GM23338 (cell line): ENCODE data around the gene NDUFA13. TPM values are rescaled to one million over a fixed set of nuclear protein-coding genes. Genes with fewer than 3 reads are reported as not detected.

Experiments used
- ATAC-seq: fragments of 200-7000 bp; cut with Tn5 transposase; 3 replicates; pipeline ENCODE4 v1.9.1; 2020
- DNase-seq: peaks from one replicate; pipeline ENCODE4 v3.0.0-alpha.2; 2015; ENCODE audit warnings: low spot score
- H2AFZ ChIP-seq: fragments of 200-600 bp; sonication (generic); 2 replicates; pipeline ENCODE4 v1.8.0; 2016; ENCODE audit warnings: antibody characterized with exemption, mild to moderate bottlenecking, moderate library complexity
- H3F3A ChIP-seq: fragments of 200-600 bp; sonication (generic); replicated peaks from 2 replicates; pipeline ENCODE4 v1.8.0; 2017; ENCODE audit warnings: antibody characterized with exemption, mixed run types, low read depth
- H3K27ac ChIP-seq: fragments of 200-600 bp; sonication (generic); 2 replicates; pipeline ENCODE4 v1.6.1; 2016; ENCODE audit warnings: low read depth
- H3K27me3 ChIP-seq: fragments of 200-600 bp; sonication (generic); 2 replicates; pipeline ENCODE4 v1.8.0; 2016; ENCODE audit warnings: mild to moderate bottlenecking, mixed run types, moderate library complexity; ENCODE audit not compliant: insufficient read depth
- H3K36me3 ChIP-seq: fragments of 200-600 bp; sonication (generic); 2 replicates; pipeline ENCODE4 v1.8.0; 2016; ENCODE audit warnings: mild to moderate bottlenecking; ENCODE audit not compliant: insufficient read depth
- H3K4me1 ChIP-seq: fragments of 200-600 bp; sonication (generic); 2 replicates; pipeline ENCODE4 v1.8.0; 2016; ENCODE audit warnings: mild to moderate bottlenecking, moderate library complexity; ENCODE audit not compliant: insufficient read depth
- H3K4me2 ChIP-seq: fragments of 200-600 bp; sonication (generic); 2 replicates; pipeline ENCODE4 v1.7.1; 2017; ENCODE audit warnings: mixed run types
- H3K4me3 ChIP-seq: fragments of 200-600 bp; sonication (generic); 2 replicates; pipeline ENCODE4 v1.6.1; 2016; ENCODE audit warnings: mixed run types
- H3K79me2 ChIP-seq: fragments of 200-600 bp; sonication (generic); replicated peaks from 2 replicates; pipeline ENCODE4 v1.8.0; 2017; ENCODE audit warnings: mild to moderate bottlenecking; ENCODE audit not compliant: insufficient read depth
- H3K9me2 ChIP-seq: fragments of 200-600 bp; sonication (generic); 2 replicates; pipeline ENCODE4 v1.8.0; 2017; ENCODE audit not compliant: insufficient read depth
- H4K20me1 ChIP-seq: fragments of 200-600 bp; sonication (generic); replicated peaks from 2 replicates; pipeline ENCODE4 v1.8.0; 2017; ENCODE audit warnings: mild to moderate bottlenecking; ENCODE audit not compliant: insufficient read depth
- H3K27ac Mint-ChIP-seq: 2 replicates; pipeline ENCODE4 v1.8.0; 2020; ENCODE audit warnings: inconsistent platforms, mild to moderate bottlenecking, moderate library complexity, mixed read lengths
- H3K27me3 Mint-ChIP-seq: 3 replicates; pipeline ENCODE4 v1.8.0; 2022; ENCODE audit warnings: low read depth, mild to moderate bottlenecking, moderate library complexity, mixed read lengths, inconsistent platforms; ENCODE audit not compliant: insufficient read depth, poor library complexity
- H3K36me3 Mint-ChIP-seq: 3 replicates; pipeline ENCODE4 v1.8.0; 2021; ENCODE audit warnings: low read depth, mild to moderate bottlenecking, inconsistent platforms, moderate library complexity, mixed read lengths
- H3K4me1 Mint-ChIP-seq: 3 replicates; pipeline ENCODE4 v1.8.0; 2020; ENCODE audit warnings: mild to moderate bottlenecking, inconsistent platforms, mixed read lengths
- H3K4me3 Mint-ChIP-seq: 3 replicates; pipeline ENCODE4 v1.8.0; 2021; ENCODE audit warnings: moderate library complexity, mild to moderate bottlenecking, inconsistent platforms, mixed read lengths
- H3K9me3 Mint-ChIP-seq: 3 replicates; pipeline ENCODE4 v1.8.0; 2020; ENCODE audit warnings: moderate library complexity, mild to moderate bottlenecking, inconsistent platforms, mixed read lengths
- CREB1 ChIP-seq: fragments of 250-450 bp; sonication (Bioruptor Pico); IDR thresholded peaks from 2 replicates; pipeline ENCODE4 v1.5.0; 2020; ENCODE audit warnings: low read depth, mild to moderate bottlenecking, moderate library complexity
- EZH2 ChIP-seq: fragments of 200-600 bp; sonication (generic); IDR thresholded peaks from one replicate; pipeline ENCODE4 v1.8.0; 2017; ENCODE audit warnings: antibody characterized with exemption, mild to moderate bottlenecking, low read depth; ENCODE audit not compliant: unreplicated experiment
- EZH2phosphoT487 ChIP-seq: fragments of 200-600 bp; sonication (generic); IDR thresholded peaks from one replicate; pipeline ENCODE4 v1.8.1; 2018; ENCODE audit warnings: antibody characterized with exemption; ENCODE audit not compliant: unreplicated experiment
- JUNB ChIP-seq: IDR thresholded peaks from one replicate; pipeline ENCODE4 v1.6.1; 2016; ENCODE audit warnings: antibody characterized with exemption; ENCODE audit not compliant: unreplicated experiment
- NANOG ChIP-seq: IDR thresholded peaks from 2 replicates; pipeline ENCODE4 v1.6.1; 2016; ENCODE audit warnings: antibody characterized with exemption, borderline replicate concordance
- POLR2AphosphoS5 ChIP-seq: IDR thresholded peaks from 2 replicates; pipeline ENCODE4 v1.6.1; 2016; ENCODE audit warnings: antibody characterized with exemption, low read depth
- STAT1 ChIP-seq: IDR thresholded peaks from one replicate; pipeline ENCODE4 v1.6.1; 2016; ENCODE audit warnings: antibody characterized with exemption; ENCODE audit not compliant: unreplicated experiment
- ZNF114 ChIP-seq: fragments of 250-450 bp; sonication (Bioruptor Pico); IDR thresholded peaks from 2 replicates; pipeline ENCODE4 v1.5.0; 2020; ENCODE audit warnings: mild to moderate bottlenecking, moderate library complexity
- ZNF331 ChIP-seq: fragments of 250-450 bp; sonication (Bioruptor Pico); IDR thresholded peaks from 2 replicates; pipeline ENCODE4 v1.5.0; 2020; ENCODE audit warnings: low read depth, mild to moderate bottlenecking, moderate library complexity
- polyA plus RNA-seq: library from polyadenylated mRNA; unstranded; fragments of >200 nt; fragmentation: Nextera tagmentation; extraction: Ambion mirVana; gene quantifications from 2 replicates; pipeline ENCODE4 v1.2.1, GENCODE V29; 2016
- total RNA-seq: library from RNA; depleted of rRNA; stranded (reverse); fragments of >200 nt; shearing (Covaris generic); gene quantifications from 2 replicates; pipeline ENCODE4 v1.2.3, GENCODE V29; 2014
- TF ChIP-seq, protein P1 (sequence below), 2 experiments: fragments of 200-600 bp in 1 of 2; sonication (generic) in 1 of 2; conservative IDR thresholded peaks; 2 replicates each; pipeline versions ENCODE4 v1.5.1 to v1.6.1; 2016 to 2017; ENCODE audit warnings: antibody characterized with exemption in 2 of 2, low read depth in 2 of 2, mild to moderate bottlenecking in 2 of 2, moderate library complexity in 1 of 2
- TF ChIP-seq, protein P2 (sequence below): IDR thresholded peaks from one replicate; pipeline ENCODE4 v1.6.1; 2018; ENCODE audit warnings: antibody characterized with exemption; ENCODE audit not compliant: unreplicated experiment
- TF ChIP-seq, protein P3 (sequence below): fragments of 250-450 bp; sonication (Bioruptor Pico); IDR thresholded peaks from 2 replicates; pipeline ENCODE4 v1.5.0; 2020; ENCODE audit warnings: mild to moderate bottlenecking, moderate library complexity
- TF ChIP-seq, protein P4 (sequence below): IDR thresholded peaks from 2 replicates; pipeline ENCODE4 v1.6.1; 2016; ENCODE audit warnings: antibody characterized with exemption

Gene NDUFA13
- total and polyA plus RNA-seq, 2 experiments from 2014 or later, result 143 to 598 TPM

DNA sequence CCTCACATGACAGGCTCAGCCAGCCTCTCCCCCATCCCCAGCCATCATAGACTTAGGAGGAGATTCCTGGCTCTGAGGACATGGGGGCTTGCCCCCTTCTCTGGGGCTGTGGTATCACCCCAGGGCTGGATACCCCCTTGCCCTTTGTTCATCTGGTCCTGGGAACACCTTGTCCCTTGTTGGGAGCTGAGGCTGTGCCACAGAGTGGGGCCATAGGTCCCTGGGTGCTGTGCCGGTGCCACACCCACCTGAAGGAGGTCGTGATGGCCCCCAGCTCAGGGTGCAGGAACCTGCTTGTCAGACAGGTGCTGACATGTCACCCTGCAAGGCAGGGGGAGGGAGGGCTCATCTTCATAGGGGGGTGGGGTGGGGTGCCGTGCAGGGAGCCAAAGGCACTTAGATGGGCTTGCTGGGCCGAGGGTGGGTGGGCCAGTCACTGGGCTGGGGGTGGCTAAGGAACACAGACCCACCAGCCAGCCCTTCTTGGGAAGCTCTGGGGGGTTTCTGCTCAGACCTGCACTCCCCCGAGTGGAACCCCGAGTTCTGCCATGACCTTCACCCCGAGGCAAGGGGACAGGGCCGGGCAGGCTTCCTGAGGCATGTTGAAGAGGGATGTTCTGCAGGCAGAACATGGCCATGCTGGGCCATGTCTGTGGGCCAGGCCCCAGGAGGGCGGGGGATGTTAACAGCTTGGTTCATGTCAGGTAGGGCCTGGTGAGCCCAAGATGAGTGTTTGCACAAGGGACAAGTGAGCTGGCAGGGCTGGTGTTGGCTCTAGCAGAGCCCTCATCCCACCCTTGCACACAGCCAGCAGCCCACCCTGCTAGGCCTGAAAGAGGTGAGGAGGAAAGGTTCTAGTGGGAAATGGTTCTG, 28.7 kb upstream of the NDUFA13 start:
- Histone ChIP-seq H3K27me3 (no peaks in the 10 kb centered on the region), H3K9me2 (no peaks in the 10 kb centered on the region), H3K27ac (peak overlapping the region; percentile 92), H3F3A (peaks cover 26% of the 10 kb centered on the region), H3K4me3 (no peak overlapping the region), H3K36me3 (no peaks in the 10 kb centered on the region), H3K79me2 (peaks cover 64% of the 10 kb centered on the region), H4K20me1 (peaks cover 24% of the 10 kb centered on the region), H3K4me1 (peaks cover 32% of the 10 kb centered on the region), H3K4me2 (peak overlapping the region; percentile 22; the same call in 1 of the 2 replicates), H2AFZ (no peak overlapping the region)
- ATAC-seq (no peak), DNase-seq (no peak)
- Mint-ChIP-seq H3K9me3 (no peaks in the 10 kb centered on the region), H3K4me1 (peaks cover 65% of the 10 kb centered on the region), H3K27ac (peak overlapping the region; percentile 99), H3K36me3 (peaks cover 22% of the 10 kb centered on the region), H3K27me3 (peaks cover 17% of the 10 kb centered on the region), H3K4me3 (no peak overlapping the region)
- TF ChIP-seq, protein P1, sequence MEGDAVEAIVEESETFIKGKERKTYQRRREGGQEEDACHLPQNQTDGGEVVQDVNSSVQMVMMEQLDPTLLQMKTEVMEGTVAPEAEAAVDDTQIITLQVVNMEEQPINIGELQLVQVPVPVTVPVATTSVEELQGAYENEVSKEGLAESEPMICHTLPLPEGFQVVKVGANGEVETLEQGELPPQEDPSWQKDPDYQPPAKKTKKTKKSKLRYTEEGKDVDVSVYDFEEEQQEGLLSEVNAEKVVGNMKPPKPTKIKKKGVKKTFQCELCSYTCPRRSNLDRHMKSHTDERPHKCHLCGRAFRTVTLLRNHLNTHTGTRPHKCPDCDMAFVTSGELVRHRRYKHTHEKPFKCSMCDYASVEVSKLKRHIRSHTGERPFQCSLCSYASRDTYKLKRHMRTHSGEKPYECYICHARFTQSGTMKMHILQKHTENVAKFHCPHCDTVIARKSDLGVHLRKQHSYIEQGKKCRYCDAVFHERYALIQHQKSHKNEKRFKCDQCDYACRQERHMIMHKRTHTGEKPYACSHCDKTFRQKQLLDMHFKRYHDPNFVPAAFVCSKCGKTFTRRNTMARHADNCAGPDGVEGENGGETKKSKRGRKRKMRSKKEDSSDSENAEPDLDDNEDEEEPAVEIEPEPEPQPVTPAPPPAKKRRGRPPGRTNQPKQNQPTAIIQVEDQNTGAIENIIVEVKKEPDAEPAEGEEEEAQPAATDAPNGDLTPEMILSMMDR (conservative IDR thresholded peaks at IDR 0.05; ENCODE audit: low read depth in 2 of 2), result no peak
- TF ChIP-seq ZNF331 (CRISPR knock-in tag) (no peak), POLR2AphosphoS5 (no peak), CREB1 (CRISPR knock-in tag) (no peak), EZH2 (no peak), ZNF114 (CRISPR knock-in tag) (no peak), EZH2phosphoT487 (no peak), NANOG (no peak), JUNB (no peak), STAT1 (no peak)
- TF ChIP-seq, protein P2, sequence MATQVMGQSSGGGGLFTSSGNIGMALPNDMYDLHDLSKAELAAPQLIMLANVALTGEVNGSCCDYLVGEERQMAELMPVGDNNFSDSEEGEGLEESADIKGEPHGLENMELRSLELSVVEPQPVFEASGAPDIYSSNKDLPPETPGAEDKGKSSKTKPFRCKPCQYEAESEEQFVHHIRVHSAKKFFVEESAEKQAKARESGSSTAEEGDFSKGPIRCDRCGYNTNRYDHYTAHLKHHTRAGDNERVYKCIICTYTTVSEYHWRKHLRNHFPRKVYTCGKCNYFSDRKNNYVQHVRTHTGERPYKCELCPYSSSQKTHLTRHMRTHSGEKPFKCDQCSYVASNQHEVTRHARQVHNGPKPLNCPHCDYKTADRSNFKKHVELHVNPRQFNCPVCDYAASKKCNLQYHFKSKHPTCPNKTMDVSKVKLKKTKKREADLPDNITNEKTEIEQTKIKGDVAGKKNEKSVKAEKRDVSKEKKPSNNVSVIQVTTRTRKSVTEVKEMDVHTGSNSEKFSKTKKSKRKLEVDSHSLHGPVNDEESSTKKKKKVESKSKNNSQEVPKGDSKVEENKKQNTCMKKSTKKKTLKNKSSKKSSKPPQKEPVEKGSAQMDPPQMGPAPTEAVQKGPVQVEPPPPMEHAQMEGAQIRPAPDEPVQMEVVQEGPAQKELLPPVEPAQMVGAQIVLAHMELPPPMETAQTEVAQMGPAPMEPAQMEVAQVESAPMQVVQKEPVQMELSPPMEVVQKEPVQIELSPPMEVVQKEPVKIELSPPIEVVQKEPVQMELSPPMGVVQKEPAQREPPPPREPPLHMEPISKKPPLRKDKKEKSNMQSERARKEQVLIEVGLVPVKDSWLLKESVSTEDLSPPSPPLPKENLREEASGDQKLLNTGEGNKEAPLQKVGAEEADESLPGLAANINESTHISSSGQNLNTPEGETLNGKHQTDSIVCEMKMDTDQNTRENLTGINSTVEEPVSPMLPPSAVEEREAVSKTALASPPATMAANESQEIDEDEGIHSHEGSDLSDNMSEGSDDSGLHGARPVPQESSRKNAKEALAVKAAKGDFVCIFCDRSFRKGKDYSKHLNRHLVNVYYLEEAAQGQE, result no peak
- TF ChIP-seq, protein P3, sequence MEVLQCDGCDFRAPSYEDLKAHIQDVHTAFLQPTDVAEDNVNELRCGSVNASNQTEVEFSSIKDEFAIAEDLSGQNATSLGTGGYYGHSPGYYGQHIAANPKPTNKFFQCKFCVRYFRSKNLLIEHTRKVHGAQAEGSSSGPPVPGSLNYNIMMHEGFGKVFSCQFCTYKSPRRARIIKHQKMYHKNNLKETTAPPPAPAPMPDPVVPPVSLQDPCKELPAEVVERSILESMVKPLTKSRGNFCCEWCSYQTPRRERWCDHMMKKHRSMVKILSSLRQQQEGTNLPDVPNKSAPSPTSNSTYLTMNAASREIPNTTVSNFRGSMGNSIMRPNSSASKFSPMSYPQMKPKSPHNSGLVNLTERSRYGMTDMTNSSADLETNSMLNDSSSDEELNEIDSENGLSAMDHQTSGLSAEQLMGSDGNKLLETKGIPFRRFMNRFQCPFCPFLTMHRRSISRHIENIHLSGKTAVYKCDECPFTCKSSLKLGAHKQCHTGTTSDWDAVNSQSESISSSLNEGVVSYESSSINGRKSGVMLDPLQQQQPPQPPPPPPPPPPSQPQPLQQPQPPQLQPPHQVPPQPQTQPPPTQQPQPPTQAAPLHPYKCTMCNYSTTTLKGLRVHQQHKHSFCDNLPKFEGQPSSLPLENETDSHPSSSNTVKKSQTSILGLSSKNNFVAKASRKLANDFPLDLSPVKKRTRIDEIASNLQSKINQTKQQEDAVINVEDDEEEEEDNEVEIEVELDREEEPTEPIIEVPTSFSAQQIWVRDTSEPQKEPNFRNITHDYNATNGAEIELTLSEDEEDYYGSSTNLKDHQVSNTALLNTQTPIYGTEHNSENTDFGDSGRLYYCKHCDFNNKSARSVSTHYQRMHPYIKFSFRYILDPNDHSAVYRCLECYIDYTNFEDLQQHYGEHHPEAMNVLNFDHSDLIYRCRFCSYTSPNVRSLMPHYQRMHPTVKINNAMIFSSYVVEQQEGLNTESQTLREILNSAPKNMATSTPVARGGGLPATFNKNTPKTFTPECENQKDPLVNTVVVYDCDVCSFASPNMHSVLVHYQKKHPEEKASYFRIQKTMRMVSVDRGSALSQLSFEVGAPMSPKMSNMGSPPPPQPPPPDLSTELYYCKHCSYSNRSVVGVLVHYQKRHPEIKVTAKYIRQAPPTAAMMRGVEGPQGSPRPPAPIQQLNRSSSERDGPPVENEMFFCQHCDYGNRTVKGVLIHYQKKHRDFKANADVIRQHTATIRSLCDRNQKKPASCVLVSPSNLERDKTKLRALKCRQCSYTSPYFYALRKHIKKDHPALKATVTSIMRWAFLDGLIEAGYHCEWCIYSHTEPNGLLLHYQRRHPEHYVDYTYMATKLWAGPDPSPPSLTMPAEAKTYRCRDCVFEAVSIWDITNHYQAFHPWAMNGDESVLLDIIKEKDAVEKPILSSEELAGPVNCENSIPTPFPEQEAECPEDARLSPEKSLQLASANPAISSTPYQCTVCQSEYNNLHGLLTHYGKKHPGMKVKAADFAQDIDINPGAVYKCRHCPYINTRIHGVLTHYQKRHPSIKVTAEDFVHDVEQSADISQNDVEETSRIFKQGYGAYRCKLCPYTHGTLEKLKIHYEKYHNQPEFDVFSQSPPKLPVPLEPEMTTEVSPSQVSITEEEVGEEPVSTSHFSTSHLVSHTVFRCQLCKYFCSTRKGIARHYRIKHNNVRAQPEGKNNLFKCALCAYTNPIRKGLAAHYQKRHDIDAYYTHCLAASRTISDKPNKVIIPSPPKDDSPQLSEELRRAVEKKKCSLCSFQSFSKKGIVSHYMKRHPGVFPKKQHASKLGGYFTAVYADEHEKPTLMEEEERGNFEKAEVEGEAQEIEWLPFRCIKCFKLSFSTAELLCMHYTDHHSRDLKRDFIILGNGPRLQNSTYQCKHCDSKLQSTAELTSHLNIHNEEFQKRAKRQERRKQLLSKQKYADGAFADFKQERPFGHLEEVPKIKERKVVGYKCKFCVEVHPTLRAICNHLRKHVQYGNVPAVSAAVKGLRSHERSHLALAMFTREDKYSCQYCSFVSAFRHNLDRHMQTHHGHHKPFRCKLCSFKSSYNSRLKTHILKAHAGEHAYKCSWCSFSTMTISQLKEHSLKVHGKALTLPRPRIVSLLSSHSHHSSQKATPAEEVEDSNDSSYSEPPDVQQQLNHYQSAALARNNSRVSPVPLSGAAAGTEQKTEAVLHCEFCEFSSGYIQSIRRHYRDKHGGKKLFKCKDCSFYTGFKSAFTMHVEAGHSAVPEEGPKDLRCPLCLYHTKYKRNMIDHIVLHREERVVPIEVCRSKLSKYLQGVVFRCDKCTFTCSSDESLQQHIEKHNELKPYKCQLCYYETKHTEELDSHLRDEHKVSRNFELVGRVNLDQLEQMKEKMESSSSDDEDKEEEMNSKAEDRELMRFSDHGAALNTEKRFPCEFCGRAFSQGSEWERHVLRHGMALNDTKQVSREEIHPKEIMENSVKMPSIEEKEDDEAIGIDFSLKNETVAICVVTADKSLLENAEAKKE, result no peak
- TF ChIP-seq, protein P4, sequence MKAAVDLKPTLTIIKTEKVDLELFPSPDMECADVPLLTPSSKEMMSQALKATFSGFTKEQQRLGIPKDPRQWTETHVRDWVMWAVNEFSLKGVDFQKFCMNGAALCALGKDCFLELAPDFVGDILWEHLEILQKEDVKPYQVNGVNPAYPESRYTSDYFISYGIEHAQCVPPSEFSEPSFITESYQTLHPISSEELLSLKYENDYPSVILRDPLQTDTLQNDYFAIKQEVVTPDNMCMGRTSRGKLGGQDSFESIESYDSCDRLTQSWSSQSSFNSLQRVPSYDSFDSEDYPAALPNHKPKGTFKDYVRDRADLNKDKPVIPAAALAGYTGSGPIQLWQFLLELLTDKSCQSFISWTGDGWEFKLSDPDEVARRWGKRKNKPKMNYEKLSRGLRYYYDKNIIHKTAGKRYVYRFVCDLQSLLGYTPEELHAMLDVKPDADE, result no peak
